Measurements from ENCODE around the gene KIAA0930.

DNA sequence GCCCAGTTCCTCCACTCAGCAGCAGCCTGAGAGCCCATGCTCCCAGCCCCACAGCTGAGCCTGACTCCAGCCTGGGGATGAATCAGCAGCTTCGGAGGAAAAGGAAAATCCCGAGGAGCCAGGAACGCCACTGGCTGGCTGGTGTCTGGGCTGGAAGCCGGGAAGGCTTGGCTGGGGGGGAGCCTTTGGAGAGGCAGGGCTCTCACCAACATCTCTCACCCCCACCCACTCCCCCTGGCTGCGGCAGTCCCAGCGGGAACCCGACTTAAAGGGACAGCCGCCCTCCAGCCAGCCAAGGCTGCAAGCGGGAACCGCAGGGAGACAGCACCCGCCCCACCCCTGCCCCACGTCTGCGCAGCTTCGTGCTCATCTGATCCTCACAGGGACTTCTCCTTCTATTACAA, 28.4 kb downstream of the KIAA0930 start:
- TF ChIP-seq PAX5 (IDR thresholded peaks at IDR 0.05; ENCODE audit: insufficient read depth, low read length, severe bottlenecking) = no peak
- TF ChIP-seq TAF1 (IDR thresholded peaks at IDR 0.05; ENCODE audit: low read depth, low read length) = no peak
- no peak for TF ChIP-seq POLR2AphosphoS5 (IDR thresholded peaks at IDR 0.05; ENCODE audit: low read depth, low read length)
